ENCODE data around the gene INSYN2B. TPM values are rescaled to one million over a fixed set of nuclear protein-coding genes. Genes with fewer than 3 reads are reported as not detected.
"Not testable (repeated sequence)": the region's sequence is repeated elsewhere in the genome, so short reads cannot be mapped to it uniquely, and the experiment has no call there.

The INSYN2B gene
- total RNA-seq, 1 donor from 2014 or later, result 0.35 TPM

DNA sequence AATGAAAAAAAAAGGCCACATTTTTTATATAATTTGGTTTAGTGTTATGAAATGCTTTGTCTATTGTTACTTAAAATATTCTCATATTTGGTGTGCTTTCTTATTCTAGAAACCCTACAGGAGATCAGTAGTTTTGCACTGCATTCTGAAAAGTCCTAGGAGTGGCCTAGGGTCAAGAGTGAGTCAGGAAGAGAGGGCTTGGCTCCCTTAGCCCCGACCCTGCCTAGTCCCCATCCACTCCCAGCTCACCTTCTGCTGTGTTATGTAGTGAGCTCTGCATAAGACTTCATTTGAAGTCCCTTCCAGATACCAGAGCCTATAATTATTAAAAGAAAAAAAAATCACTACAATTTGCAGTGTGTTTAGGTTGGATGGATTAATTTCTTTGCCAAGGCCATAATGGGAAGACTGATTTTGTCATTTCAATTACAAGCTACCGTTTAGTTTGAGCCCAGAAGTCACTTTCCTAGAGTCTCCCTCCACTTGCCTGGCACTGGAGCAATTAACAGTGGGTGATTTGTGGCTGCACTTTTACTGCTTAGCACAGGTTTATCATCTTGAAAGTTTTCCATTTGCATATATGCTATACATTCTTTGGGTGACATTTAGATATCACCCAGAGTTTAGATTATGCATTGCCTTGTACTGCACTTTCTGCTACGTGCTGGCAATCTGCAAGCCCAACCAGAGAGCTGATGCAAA is 143.3 kb downstream of the INSYN2B start:
- Mint-ChIP-seq H3K27ac (ENCODE audit: unreplicated experiment) (no peak overlapping the region), H3K9me3 (no peaks in the 10 kb centered on the region), H3K36me3 (ENCODE audit: low read depth) (no peaks in the 10 kb centered on the region), H3K27me3 (ENCODE audit: low read depth) (no peaks in the 10 kb centered on the region), H3K4me3 (no peak overlapping the region), H3K4me1 (no peaks in the 10 kb centered on the region)
- DNase-seq (ENCODE audit: low read depth, low spot score), result no peak
- TF ChIP-seq, protein P1, sequence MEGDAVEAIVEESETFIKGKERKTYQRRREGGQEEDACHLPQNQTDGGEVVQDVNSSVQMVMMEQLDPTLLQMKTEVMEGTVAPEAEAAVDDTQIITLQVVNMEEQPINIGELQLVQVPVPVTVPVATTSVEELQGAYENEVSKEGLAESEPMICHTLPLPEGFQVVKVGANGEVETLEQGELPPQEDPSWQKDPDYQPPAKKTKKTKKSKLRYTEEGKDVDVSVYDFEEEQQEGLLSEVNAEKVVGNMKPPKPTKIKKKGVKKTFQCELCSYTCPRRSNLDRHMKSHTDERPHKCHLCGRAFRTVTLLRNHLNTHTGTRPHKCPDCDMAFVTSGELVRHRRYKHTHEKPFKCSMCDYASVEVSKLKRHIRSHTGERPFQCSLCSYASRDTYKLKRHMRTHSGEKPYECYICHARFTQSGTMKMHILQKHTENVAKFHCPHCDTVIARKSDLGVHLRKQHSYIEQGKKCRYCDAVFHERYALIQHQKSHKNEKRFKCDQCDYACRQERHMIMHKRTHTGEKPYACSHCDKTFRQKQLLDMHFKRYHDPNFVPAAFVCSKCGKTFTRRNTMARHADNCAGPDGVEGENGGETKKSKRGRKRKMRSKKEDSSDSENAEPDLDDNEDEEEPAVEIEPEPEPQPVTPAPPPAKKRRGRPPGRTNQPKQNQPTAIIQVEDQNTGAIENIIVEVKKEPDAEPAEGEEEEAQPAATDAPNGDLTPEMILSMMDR (conservative IDR thresholded peaks at IDR 0.05), result no peak

DNA sequence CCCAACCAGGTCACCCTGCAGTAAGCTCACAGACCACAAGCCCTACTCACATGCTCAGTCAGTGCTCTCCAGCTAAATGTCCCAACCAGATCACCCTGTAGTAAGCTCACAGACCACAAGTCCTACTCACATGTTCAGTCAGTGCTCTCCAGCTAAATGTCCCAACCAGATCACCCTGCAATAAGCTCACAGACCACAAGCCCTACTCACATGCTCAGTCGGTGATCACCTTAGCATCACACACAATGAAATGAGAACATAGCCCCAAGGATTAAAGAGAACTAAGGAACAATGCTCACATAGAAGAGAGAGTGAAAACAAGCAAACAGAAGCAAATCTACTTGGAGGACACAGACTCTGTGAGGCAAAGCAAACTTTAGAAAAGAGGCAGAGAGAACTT is 145.8 kb downstream of the INSYN2B start:
- not testable (repeated sequence) for H3K36me3 Mint-ChIP-seq (ENCODE audit: low read depth); H3K27me3 Mint-ChIP-seq (ENCODE audit: low read depth); H3K27ac Mint-ChIP-seq (ENCODE audit: unreplicated experiment); H3K4me3 Mint-ChIP-seq; H3K9me3 Mint-ChIP-seq; DNase-seq (ENCODE audit: low read depth, low spot score); H3K4me1 Mint-ChIP-seq

DNA sequence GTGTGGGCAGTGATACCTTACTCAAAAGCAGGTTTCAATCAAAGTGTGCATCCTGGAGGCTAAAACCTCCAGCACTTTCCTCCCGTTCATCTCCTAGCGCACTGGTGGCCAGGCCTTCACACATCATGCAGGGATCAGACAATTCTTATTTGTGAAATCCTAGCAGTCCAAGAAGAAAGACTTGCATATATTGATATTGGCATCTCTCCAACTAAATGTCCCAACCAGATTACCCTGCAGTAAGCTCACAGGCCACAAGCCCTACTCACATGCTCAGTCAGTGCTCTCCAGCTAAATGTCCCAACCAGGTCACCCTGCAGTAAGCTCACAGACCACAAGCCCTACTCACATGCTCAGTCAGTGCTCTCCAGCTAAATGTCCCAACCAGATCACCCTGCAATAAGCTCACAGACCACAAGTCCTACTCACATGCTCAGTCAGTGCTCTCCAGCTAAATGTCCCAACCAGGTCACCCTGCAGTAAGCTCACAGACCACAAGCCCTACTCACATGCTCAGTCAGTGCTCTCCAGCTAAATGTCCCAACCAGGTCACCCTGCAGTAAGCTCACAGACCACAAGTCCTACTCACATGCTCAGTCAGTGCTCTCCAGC is 146.5 kb downstream of the INSYN2B start:
- not testable (repeated sequence) for H3K27ac Mint-ChIP-seq (ENCODE audit: unreplicated experiment); H3K27me3 Mint-ChIP-seq (ENCODE audit: low read depth); H3K4me3 Mint-ChIP-seq; H3K4me1 Mint-ChIP-seq; H3K36me3 Mint-ChIP-seq (ENCODE audit: low read depth); H3K9me3 Mint-ChIP-seq; DNase-seq (ENCODE audit: low read depth, low spot score)

DNA sequence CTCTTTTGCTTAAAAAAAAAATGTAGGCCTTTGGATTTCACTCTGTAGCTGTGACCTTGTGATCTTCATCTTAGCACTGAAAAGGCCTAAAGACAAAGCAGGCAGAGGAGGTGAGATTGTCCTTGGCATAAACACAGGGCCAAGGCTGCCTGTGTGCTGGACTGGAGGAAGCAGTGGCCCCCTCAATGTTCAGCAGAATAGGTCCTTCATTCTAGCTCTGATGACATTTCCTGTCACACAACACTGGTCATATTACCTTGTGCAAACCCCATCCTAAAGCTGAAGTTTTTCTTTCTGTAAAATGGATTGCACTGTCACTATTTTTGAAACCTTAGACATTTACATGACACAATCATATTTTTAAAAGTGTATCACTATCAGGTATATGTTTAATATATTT is 147.4 kb downstream of the INSYN2B start:
- no peak overlapping the region for H3K4me3 Mint-ChIP-seq
- no peaks in the 10 kb centered on the region for H3K36me3 Mint-ChIP-seq (ENCODE audit: low read depth)
- H3K9me3 Mint-ChIP-seq, result no peaks in the 10 kb centered on the region
- TF ChIP-seq, protein P1 (conservative IDR thresholded peaks at IDR 0.05), result no peak
- H3K27me3 Mint-ChIP-seq (ENCODE audit: low read depth), result no peaks in the 10 kb centered on the region
- H3K27ac Mint-ChIP-seq (ENCODE audit: unreplicated experiment), result no peak overlapping the region
- no peak for DNase-seq (ENCODE audit: low read depth, low spot score)
- H3K4me1 Mint-ChIP-seq, result no peaks in the 10 kb centered on the region

DNA sequence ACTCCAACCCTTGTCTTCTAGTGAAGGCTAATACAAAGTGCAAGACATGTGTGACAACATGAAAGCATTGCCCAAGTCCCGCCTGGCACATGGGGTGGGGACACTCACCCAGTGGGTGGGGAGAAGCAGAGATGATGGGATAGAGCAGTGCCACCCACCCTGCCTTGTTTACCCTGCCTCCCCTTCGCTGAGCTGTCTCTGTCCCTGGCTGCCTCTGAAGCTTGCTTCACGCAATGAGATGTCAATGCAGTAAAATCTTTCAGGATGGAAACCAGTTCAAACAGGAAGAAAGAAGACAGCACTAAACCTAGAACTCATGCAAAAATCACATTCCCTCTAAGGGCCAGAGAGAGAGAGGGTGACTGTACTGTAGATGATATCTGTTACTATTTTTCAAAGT is 148.0 kb downstream of the INSYN2B start:
- DNase-seq (ENCODE audit: low read depth, low spot score), result no peak
- TF ChIP-seq, protein P1 (conservative IDR thresholded peaks at IDR 0.05), result no peak
- Mint-ChIP-seq H3K4me3 (no peak overlapping the region), H3K36me3 (ENCODE audit: low read depth) (no peaks in the 10 kb centered on the region), H3K9me3 (no peaks in the 10 kb centered on the region), H3K27me3 (ENCODE audit: low read depth) (no peaks in the 10 kb centered on the region), H3K27ac (ENCODE audit: unreplicated experiment) (no peak overlapping the region), H3K4me1 (no peaks in the 10 kb centered on the region)

DNA sequence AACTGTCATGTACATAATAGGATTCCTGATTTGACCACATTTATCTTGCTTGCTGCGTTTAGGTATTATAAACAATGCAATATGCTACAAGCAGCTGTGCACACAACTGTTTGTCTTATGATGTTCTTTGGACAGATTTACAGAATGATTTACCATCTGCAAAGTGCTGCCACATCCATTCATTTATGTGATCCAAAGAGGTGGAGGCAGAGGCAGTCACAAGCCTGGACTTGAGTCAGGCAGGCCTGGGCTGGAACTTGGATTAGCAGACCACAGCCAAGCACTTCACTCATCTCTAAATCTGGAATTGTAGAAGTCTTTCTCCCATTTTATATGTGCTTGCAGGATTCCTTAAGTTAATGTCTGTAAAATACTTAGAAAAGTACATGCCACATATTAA is 149.0 kb downstream of the INSYN2B start:
- no peak overlapping the region for H3K27ac Mint-ChIP-seq (ENCODE audit: unreplicated experiment)
- H3K4me1 Mint-ChIP-seq, result no peaks in the 10 kb centered on the region
- DNase-seq (ENCODE audit: low read depth, low spot score), result no peak
- peaks cover under 1% of the 10 kb centered on the region for H3K27me3 Mint-ChIP-seq (ENCODE audit: low read depth)
- H3K4me3 Mint-ChIP-seq, result no peak overlapping the region
- TF ChIP-seq, protein P1 (conservative IDR thresholded peaks at IDR 0.05), result no peak
- no peaks in the 10 kb centered on the region for H3K9me3 Mint-ChIP-seq
- H3K36me3 Mint-ChIP-seq (ENCODE audit: low read depth), result no peaks in the 10 kb centered on the region
